GM21447 (cell line): Measurements from ENCODE around the gene MMP23B.

Source experiments
- ATAC-seq: cut with Tn5 transposase; IDR thresholded peaks from one replicate; pipeline ENCODE4 v1.9.1; 2021; ENCODE audit not compliant: unreplicated experiment

The MMP23B gene

GRCh38 chr1:1618396-1619068 lies 13.4 kb upstream of the MMP23B start:
- ATAC-seq, result no peak

- no peak for ATAC-seq
Observed at GRCh38 chr1:1619917-1620361, 12.0 kb upstream of the MMP23B start.

- no peak for ATAC-seq
Observed at GRCh38 chr1:1620433-1621139, 11.4 kb upstream of the MMP23B start.

DNA sequence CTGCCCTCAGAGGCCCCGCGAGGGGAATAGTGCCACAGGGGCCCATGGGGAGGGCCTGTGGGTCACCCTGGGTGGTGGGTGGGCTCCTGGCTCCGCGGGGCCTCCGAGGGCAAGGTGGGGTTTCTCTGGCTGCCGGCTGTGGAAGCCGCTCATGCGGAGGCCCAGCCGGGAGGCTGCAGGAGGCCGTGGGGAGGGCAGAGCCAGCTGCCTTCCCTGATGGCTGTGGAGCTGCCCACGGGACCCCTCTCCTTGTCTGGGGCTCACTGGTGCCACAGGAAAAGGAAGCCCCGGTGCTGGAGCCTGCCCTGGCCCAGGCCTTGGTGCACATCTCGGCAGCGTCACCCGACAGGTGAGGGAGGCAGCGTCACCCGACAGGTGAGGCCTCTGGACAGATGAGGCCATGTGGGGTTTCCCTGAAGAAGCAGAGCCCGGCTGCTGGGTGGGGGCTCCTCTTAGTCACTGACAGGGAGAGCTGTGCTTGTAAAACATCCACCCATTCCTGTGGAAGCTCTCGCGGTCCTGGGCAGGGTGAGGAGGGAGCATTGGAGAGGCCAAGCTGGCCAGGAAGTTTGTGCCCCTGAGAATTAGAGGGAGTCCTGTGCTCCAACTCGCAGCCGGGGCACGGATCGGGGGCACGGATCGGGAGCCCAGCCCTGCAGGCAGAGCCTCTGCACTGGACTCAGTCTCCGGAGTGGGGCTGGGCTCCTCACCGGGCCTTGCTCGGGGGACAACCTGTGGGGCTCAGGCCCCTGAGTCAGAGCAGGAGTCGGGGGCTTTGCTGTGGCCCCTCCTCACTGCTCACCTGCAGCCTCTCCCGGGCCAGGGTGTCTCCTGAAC lies 10.6 kb upstream of the MMP23B start:
- ATAC-seq, result no peak

GRCh38 chr1:1622010-1622787 lies 9.8 kb upstream of the MMP23B start:
- no peak for ATAC-seq

DNA sequence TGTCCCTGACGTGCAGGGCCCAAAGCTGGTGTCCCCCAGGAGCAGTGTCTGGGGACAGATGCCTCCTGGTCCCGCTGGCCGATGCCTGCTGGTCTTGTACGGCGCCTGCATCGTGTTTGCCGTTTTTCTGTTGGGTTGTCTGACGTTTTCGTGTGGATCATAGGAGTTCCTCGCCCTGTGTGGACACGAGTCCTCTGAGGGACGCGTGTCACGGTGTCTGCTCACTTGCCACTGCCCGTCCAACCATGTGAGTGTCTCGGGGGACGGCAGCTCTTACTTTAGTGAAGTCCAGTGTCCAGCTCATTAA lies 9.2 kb upstream of the MMP23B start:
- ATAC-seq, result no peak

DNA sequence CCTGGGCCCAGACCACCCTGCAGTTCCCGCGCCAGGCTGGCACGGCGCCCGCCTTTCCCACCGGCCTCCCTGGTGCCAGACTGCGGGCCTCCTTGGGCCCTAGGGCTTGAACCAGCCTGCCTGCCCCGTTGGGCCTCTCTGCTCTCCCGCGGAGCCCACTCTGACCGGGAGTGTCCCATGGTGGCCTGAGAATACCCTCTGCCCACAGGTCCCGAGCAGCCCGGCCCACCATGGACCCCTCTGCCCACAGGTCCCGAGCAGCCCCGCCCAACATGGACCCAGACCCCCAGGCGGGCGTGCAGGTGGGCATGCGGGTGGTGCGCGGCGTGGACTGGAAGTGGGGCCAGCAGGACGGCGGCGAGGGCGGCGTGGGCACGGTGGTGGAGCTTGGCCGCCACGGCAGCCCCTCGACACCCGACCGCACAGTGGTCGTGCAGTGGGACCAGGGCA lies 8.8 kb upstream of the MMP23B start:
- no peak for ATAC-seq

DNA sequence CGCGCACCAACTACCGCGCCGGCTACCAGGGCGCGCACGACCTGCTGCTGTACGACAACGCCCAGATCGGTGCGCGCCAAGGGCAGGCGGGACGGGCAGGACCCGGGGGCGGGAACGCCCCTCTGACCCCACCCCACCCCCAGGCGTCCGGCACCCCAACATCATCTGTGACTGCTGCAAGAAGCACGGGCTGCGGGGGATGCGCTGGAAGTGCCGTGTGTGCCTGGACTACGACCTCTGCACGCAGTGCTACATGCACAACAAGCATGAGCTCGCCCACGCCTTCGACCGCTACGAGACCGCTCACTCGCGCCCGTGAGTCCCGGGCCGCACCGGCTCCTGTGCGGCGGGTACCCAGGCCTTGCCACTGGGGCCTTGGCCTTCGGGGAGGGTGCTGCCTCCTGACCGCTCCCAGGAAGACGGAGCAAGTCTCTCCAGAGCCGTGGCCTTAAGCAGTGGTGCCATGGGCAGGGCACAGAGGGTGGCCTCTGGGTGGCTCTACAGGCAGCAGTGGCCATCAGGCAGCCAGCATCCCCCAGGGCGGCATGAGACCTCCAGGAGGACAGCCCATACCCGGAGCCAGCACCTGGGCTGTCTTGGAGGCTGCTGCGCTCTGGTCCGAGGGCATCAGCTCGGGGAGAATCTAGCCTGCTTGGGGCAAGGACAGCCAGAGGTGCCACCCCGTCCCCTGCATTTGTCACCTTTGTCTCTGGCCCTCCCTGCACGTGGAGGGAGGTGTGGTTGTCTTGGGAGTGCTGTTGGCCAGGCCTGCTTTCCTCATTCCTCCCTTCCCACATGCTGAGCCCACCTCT lies 8.1 kb upstream of the MMP23B start:
- ATAC-seq, result no peak

- no peak for ATAC-seq
Observed at GRCh38 chr1:1624443-1625403, 7.2 kb upstream of the MMP23B start.

DNA sequence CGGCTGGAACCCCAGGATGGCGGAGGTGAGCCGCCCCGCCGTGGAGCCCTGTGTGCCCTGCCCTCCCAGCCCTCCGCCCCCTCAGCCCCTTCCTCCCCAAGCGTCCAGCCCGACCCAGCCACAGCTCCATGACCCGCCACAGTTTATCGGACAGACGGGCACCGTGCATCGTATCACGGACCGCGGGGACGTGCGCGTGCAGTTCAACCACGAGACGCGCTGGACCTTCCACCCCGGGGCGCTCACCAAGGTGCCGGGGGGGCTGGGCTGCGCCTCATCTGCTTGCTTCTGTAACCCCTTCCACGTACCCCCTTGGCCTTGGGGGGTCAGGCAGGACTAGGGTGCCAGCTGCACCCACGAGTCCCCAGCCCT lies 6.6 kb upstream of the MMP23B start:
- ATAC-seq, result no peak

GRCh38 chr1:1625824-1626206 lies 6.2 kb upstream of the MMP23B start:
- no peak for ATAC-seq

- ATAC-seq, result no peak
Observed at GRCh38 chr1:1626207-1627141, 5.5 kb upstream of the MMP23B start.

- no peak for ATAC-seq
Observed at GRCh38 chr1:1627261-1627828, 4.6 kb upstream of the MMP23B start.

DNA sequence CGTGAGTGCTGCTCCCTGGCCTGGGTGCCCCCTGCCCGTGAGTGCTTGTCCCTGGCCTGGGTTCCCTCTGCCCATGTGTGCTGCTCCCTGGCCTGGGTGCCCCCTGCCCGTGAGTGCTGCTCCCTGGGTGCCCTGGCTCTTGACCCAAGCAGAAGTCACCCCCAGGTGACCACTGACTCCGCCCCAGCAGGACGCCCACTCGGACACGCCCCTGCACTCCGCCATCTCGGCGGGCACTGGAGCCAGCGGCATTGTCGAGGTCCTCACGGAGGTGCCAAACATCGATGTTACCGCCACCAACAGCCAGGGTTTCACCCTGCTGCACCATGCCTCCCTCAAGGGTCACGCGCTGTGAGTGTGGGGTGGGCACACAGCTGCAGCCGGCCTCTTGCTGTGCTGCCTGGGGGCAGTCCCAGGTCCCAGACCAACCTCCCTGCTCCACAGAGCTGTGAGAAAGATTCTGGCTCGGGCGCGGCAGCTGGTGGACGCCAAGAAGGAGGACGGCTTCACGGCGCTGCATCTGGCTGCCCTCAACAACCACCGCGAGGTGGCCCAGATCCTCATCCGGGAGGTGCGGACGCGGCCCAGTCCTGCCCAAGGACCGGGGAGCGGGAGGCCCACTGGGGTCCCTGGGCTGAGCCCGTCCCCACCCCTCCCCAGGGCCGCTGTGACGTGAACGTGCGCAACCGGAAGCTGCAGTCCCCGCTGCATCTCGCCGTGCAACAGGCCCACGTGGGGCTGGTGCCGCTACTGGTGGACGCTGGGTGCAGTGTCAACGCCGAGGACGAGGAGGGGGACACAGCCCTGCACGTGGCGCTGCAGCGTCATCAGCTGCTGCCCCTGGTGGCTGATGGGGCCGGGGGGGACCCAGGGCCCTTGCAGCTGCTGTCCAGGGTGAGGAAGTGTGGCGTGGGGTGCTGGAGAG lies 3.9 kb upstream of the MMP23B start:
- no peak for ATAC-seq

GRCh38 chr1:1628754-1629429 lies 3.1 kb upstream of the MMP23B start:
- ATAC-seq, result no peak
